DMS153 (cell line): Measurements from ENCODE around the gene CAMK1D.
"Not testable (repeated sequence)": the region's sequence is repeated elsewhere in the genome, so short reads cannot be mapped to it uniquely, and the experiment has no call there.

Experiments
- DNase-seq: peaks from one replicate; lab custom pipeline; 2025; lab: John Stamatoyannopoulos, UW

Gene CAMK1D

GRCh38 chr10:12725580-12725888 lies 376.2 kb downstream of the CAMK1D start:
- DNase-seq, result not testable (repeated sequence)

GRCh38 chr10:12726971-12727831 lies 377.9 kb downstream of the CAMK1D start:
- DNase-seq, result no peak

GRCh38 chr10:12727832-12728215 lies 378.5 kb downstream of the CAMK1D start:
- DNase-seq, result no peak

GRCh38 chr10:12728494-12728893 lies 379.1 kb downstream of the CAMK1D start:
- DNase-seq, result no peak

GRCh38 chr10:12729885-12730284 lies 380.5 kb downstream of the CAMK1D start:
- DNase-seq, result no peak

- DNase-seq, result no peak
Observed at GRCh38 chr10:12730809-12731519, 381.6 kb downstream of the CAMK1D start.

GRCh38 chr10:12733271-12733670 lies 383.9 kb downstream of the CAMK1D start:
- no peak for DNase-seq

GRCh38 chr10:12735843-12736462 lies 386.6 kb downstream of the CAMK1D start:
- DNase-seq, result no peak

- DNase-seq, result no peak
Observed at GRCh38 chr10:12740813-12741212, 391.5 kb downstream of the CAMK1D start.

GRCh38 chr10:12741360-12741804 lies 392.0 kb downstream of the CAMK1D start:
- DNase-seq, result no peak

- no peak for DNase-seq
Observed at GRCh38 chr10:12742771-12743170, 393.4 kb downstream of the CAMK1D start.

GRCh38 chr10:12743466-12743865 lies 394.1 kb downstream of the CAMK1D start:
- not testable (repeated sequence) for DNase-seq

- DNase-seq, result no peak
Observed at GRCh38 chr10:12743941-12744340, 394.6 kb downstream of the CAMK1D start.

- DNase-seq, result no peak
Observed at GRCh38 chr10:12748186-12748585, 398.8 kb downstream of the CAMK1D start.

- no peak for DNase-seq
Observed at GRCh38 chr10:12749760-12750478, 400.6 kb downstream of the CAMK1D start.

- no peak for DNase-seq
Observed at GRCh38 chr10:12750526-12751201, 401.3 kb downstream of the CAMK1D start.

- no peak for DNase-seq
Observed at GRCh38 chr10:12755075-12755474, 405.7 kb downstream of the CAMK1D start.

GRCh38 chr10:12757351-12757750 lies 408.0 kb downstream of the CAMK1D start:
- DNase-seq, result no peak

- DNase-seq, result no peak
Observed at GRCh38 chr10:12758271-12758670, 408.9 kb downstream of the CAMK1D start.

GRCh38 chr10:12766223-12766622 lies 416.9 kb downstream of the CAMK1D start:
- no peak for DNase-seq
